Parathyroid adenoma (tissue), 2 donors: ENCODE measurements around the gene ELMOD3.
A peak's percentile ranks its signal among the peaks of the same experiment; 100 is the strongest.
"Not testable (repeated sequence)": the region's sequence is repeated elsewhere in the genome, so short reads cannot be mapped to it uniquely, and the experiment has no call there.

Experiments used
- H2AFZ ChIP-seq: fragments of 300-600 bp; sonication (generic); one replicate; pipeline ENCODE4 v1.7.0; 2017; ENCODE audit warnings: antibody characterized with exemption, mild to moderate bottlenecking
- H3K27ac ChIP-seq: fragments of 300-600 bp; sonication (generic); one replicate; pipeline ENCODE4 v1.7.0; 2017
- H3K27me3 ChIP-seq: fragments of 300-600 bp; sonication (generic); one replicate; pipeline ENCODE4 v1.7.0; 2017; ENCODE audit warnings: low read length; ENCODE audit not compliant: control insufficient read depth, insufficient read depth
- H3K36me3 ChIP-seq: fragments of 300-600 bp; sonication (generic); one replicate; pipeline ENCODE4 v1.7.0; 2017; ENCODE audit warnings: low read length; ENCODE audit not compliant: control insufficient read depth, insufficient read depth
- H3K4me1 ChIP-seq: fragments of 300-600 bp; sonication (generic); one replicate; pipeline ENCODE4 v1.7.0; 2017; ENCODE audit warnings: control low read depth
- H3K4me2 ChIP-seq: fragments of 300-600 bp; sonication (generic); one replicate; pipeline ENCODE4 v1.7.0; 2017; ENCODE audit warnings: low read length
- H3K4me3 ChIP-seq: fragments of 300-600 bp; sonication (generic); one replicate; pipeline ENCODE4 v1.7.0; 2017; ENCODE audit warnings: low read depth, low read length
- H3K79me2 ChIP-seq: fragments of 300-600 bp; sonication (generic); one replicate; pipeline ENCODE4 v1.7.0; 2017; ENCODE audit warnings: control low read depth
- H3K9ac ChIP-seq: fragments of 300-600 bp; sonication (generic); one replicate; pipeline ENCODE4 v1.7.0; 2017; ENCODE audit warnings: mild to moderate bottlenecking
- H3K9me3 ChIP-seq: fragments of 300-600 bp; sonication (generic); one replicate; pipeline ENCODE4 v1.7.0; 2017; ENCODE audit warnings: low read length; ENCODE audit not compliant: control insufficient read depth
- TF ChIP-seq, protein P1 (sequence below): fragments of 300-600 bp; sonication (generic); IDR thresholded peaks from one replicate; pipeline ENCODE4 v1.7.0; 2017; ENCODE audit warnings: antibody characterized with exemption, mild to moderate bottlenecking
- donor health status: primary hyperparathyroidism.

Gene ELMOD3

DNA sequence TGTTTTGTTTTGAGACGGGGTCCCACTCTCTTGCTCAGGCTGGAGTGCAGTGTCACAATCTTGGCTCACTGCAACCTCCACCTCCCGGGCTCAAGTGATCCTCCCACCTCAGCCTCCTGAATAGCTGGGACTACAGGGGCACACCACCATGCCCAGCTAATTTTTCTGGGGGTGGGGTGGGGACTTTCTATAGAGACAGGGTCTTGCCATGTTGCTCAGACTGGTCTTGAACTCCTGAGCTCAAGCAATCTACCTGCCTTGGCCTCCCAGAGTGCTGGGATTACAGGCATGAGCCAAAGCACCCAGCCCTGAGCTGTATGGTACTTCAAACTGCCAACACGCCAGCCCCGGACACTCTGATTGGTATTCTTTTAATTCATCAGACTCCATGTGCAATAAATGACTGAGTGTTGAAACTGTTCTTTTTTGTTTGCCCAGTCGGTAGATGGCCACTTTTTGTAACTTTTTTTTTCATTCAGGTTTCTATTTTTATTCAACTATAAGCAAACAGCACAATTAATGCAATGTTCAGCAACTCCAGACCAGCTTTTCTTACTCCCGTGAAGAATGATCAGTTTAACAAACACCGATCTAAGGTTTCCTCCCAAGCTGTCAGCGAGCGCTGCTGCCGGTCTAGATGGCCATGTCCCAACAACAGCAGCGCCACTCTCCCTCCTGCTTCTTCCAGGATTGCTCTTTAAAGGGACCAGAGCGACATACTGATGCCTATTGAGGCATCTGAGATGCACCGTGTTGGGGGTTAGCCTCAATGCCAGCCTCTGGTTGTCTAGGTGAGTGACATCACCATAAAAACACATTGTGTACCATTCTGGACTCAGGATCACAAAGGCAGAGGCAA is 14.3 kb upstream of the ELMOD3 start:
- Histone ChIP-seq H3K27me3 (no peaks in the 10 kb centered on the region), H3K4me3 (no peak overlapping the region), H2AFZ (peak overlapping the region; percentile 11), H3K36me3 (no peaks in the 10 kb centered on the region), H3K27ac (no peak overlapping the region), H3K79me2 (no peaks in the 10 kb centered on the region), H3K4me2 (peak overlapping the region; percentile 4), H3K9me3 (no peaks in the 10 kb centered on the region), H3K4me1 (peaks cover 4% of the 10 kb centered on the region), H3K9ac (no peak overlapping the region)
- TF ChIP-seq, protein P1, sequence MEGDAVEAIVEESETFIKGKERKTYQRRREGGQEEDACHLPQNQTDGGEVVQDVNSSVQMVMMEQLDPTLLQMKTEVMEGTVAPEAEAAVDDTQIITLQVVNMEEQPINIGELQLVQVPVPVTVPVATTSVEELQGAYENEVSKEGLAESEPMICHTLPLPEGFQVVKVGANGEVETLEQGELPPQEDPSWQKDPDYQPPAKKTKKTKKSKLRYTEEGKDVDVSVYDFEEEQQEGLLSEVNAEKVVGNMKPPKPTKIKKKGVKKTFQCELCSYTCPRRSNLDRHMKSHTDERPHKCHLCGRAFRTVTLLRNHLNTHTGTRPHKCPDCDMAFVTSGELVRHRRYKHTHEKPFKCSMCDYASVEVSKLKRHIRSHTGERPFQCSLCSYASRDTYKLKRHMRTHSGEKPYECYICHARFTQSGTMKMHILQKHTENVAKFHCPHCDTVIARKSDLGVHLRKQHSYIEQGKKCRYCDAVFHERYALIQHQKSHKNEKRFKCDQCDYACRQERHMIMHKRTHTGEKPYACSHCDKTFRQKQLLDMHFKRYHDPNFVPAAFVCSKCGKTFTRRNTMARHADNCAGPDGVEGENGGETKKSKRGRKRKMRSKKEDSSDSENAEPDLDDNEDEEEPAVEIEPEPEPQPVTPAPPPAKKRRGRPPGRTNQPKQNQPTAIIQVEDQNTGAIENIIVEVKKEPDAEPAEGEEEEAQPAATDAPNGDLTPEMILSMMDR = no peak

DNA sequence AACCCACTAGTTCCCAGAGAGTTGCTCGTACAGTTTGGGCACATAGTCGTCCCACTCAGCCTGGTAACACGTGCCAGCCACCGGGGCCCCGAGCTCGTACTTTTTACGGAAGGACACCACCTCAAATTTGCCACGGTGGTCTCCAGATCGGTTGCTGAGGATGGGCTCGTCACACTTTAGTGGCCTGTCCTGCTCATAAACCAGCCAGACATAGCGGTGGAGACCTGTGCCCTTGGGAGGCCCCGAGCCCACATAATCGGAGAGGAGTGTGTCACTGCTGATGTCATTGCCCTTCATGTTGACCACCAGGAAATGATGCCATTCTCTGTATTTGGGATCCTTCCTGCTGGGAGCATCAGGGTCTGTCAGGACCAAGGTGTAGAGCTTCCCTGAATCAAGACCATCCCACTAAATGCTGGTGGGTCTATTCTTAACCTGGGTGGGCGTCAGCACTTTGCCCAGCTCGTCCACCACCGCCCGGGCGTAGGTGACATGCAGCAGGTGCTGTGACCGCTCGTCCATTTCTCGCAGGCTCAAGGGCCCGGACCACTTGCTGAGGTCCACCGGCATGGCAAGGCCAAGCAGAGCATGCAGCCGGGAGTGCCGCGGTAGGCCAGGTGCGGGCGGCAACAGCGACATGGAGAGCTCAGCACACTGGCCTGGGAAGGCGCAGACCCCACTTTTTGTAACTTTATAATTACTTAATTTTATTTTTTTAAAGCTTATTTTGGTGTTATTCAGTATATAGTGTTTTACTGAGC is 13.1 kb upstream of the ELMOD3 start:
- Histone ChIP-seq H3K4me1 (peaks cover 4% of the 10 kb centered on the region), H3K4me3 (no peak overlapping the region), H2AFZ (no peak overlapping the region), H3K4me2 (no peak overlapping the region), H3K36me3 (no peaks in the 10 kb centered on the region), H3K79me2 (no peaks in the 10 kb centered on the region), H3K27ac (no peak overlapping the region), H3K9me3 (no peaks in the 10 kb centered on the region), H3K9ac (no peak overlapping the region), H3K27me3 (no peaks in the 10 kb centered on the region)
- TF ChIP-seq, protein P1 = no peak

DNA sequence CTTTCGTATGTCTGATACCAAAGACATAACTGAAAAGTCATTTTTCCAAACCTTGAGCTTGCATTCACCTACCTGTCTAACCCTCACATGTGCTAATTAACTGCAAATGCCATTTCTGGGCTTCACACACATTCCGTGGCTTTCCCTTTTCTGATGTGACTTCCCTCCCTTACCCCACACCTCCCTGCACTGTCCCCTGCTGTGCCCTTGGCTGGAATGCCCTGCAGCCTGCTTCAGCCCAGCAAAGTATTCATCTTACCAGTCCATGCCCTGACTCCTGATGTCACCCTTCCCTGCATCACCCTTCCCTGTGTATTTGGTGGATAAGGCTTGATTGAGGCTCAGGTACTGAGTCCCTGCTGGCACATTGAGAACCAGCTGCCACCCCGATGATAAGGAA is 12.4 kb upstream of the ELMOD3 start:
- Histone ChIP-seq H3K27me3 (no peaks in the 10 kb centered on the region), H2AFZ (no peak overlapping the region), H3K9me3 (no peaks in the 10 kb centered on the region), H3K4me3 (no peak overlapping the region), H3K36me3 (no peaks in the 10 kb centered on the region), H3K9ac (no peak overlapping the region), H3K27ac (no peak overlapping the region), H3K4me1 (peaks cover 4% of the 10 kb centered on the region), H3K4me2 (no peak overlapping the region), H3K79me2 (no peaks in the 10 kb centered on the region)
- TF ChIP-seq, protein P1 = no peak

DNA sequence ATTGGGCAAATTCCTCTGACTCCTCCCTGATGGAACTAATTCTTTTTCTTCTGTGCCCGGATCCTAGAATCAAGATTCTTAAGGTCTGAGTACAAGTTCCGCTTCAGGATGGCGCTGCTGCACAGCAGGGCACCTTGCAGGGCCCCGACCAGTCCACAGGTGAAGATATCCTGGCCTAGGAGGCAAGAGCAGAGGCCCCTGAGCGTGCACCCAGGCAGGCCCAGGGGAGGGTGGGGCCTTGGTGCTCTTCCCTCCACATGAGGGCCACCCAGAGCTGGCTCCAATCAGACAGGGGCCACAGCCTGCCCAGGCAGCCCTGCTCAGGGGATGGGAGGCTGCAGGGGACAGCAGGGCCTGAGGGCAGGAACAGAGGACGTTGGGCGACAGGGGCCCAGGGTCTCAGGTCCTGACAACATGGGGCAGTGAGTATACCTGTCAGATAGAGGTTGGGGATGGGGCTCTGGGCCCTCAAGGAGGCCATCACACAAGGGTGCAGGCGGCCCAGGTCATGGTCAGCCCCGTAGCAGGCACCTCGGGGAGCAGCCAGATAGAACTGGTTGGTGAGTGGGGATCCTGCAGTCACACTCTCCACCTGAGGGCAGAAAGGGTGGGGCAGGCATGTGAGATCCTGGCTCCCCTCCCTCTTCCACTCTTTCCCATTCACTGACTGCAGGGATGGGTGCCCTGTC is 11.2 kb upstream of the ELMOD3 start:
- H3K9ac ChIP-seq, H2AFZ ChIP-seq, H3K36me3 ChIP-seq, H3K79me2 ChIP-seq, H3K27me3 ChIP-seq, H3K4me2 ChIP-seq, H3K9me3 ChIP-seq, H3K4me1 ChIP-seq, H3K4me3 ChIP-seq, H3K27ac ChIP-seq: not testable (repeated sequence)

DNA sequence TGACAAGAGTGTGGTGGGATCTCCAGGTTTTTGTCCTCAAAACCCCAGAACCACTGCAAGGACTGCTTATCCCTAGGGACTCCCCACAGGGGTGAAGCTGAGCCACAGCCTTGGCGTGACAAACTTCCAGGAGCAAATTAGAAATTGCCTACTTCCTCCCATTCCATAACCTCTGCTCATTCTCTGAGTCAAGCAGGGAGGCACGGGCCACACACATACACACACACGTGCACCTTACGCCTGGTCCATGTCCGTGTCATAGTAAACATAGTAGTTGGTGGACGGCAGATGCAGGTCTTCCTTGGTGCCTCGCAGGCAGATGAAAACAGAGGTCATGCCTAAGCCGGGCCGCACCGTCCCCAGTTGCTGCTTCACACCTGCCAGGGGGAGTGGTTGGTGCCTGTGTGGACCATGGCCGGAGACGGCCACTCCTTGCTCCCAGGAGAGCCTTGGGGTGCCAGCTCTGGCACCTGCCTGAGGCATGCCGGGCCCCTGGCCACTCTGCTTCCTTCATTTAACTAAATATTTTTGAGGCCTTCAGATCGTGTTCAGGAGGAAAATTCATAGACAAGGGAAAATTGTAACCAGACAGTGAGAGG is 10.1 kb upstream of the ELMOD3 start:
- Histone ChIP-seq H3K27ac (no peak overlapping the region), H3K36me3 (no peaks in the 10 kb centered on the region), H3K9me3 (no peaks in the 10 kb centered on the region)

More for the DNA sequence above, 10.1 kb upstream of the ELMOD3 start:
- TF ChIP-seq, protein P1 = no peak
- Histone ChIP-seq H3K27me3 (no peaks in the 10 kb centered on the region), H3K4me3 (no peak overlapping the region), H3K4me2 (no peak overlapping the region), H3K79me2 (no peaks in the 10 kb centered on the region), H3K4me1 (peaks cover 4% of the 10 kb centered on the region), H2AFZ (no peak overlapping the region), H3K9ac (no peak overlapping the region)
